Subcutaneous preadipocyte (primary cell): ENCODE measurements around the gene ECE1. TPM values are rescaled to one million over a fixed set of nuclear protein-coding genes. Genes with fewer than 3 reads are reported as not detected.

Experiments used
- total RNA-seq: library from RNA; depleted of rRNA; stranded (reverse); fragments of >200 nt; gene quantifications from 2 replicates; pipeline ENCODE4 v1.2.3, GENCODE V29; 2012

ECE1 gene
- total RNA-seq = 54.4 and 83.5 TPM in 2 replicates

GRCh38 chr1:21289700-21290545 lies at the start of gene ECE1:
Gene ECE1, minus strand, starts transcription at chr1:21290463. Its CDS starts 49 bp downstream, at chr1:21290414.

GRCh38 chr1:21176586-21177555 lies 113.4 kb downstream of the ECE1 start, which contains the start of gene EIF4G3:
Gene EIF4G3, minus strand, starts transcription at chr1:21176897. Its CDS starts 174,155 bp downstream, at chr1:21002742.

Other genes starting within 250 kb of the ECE1 start
- 37.5 and 56.5 TPM in 2 replicates for gene EIF4G3, start 113.6 kb downstream of the ECE1 start, total RNA-seq
- gene NBPF3, start 149.7 kb upstream of the ECE1 start, total RNA-seq = 8.1 and 16.4 TPM in 2 replicates
- 7.3 TPM in 1 of 2 replicates, not detected in the other for gene ALPL, start 219.0 kb upstream of the ECE1 start, total RNA-seq